Subcutaneous abdominal adipose tissue (tissue), 5 donors: ENCODE results near the gene OMP.
A peak's percentile ranks its signal among the peaks of the same experiment; 100 is the strongest.

ENCODE experiments used
- H3K27ac ChIP-seq: one replicate; pipeline ENCODE4 v1.7.0; 2013; ENCODE audit warnings: low read depth, mild to moderate bottlenecking, inconsistent platforms, low read length, moderate library complexity
- H3K27me3 ChIP-seq, 5 donors: one replicate each; pipeline ENCODE4 v1.7.0; 2013; ENCODE audit warnings: low read length in 5 of 5, inconsistent platforms in 1 of 5; ENCODE audit not compliant: control insufficient read depth in 5 of 5, insufficient read depth in 4 of 5
- H3K36me3 ChIP-seq, 5 donors: one replicate each; pipeline ENCODE4 v1.7.0; 2013; ENCODE audit warnings: low read length in 5 of 5; ENCODE audit not compliant: control insufficient read depth in 5 of 5, insufficient read depth in 5 of 5
- H3K4me1 ChIP-seq, 5 donors: one replicate each; pipeline ENCODE4 v1.7.0; 2013; ENCODE audit warnings: low read length in 5 of 5, mild to moderate bottlenecking in 3 of 5, moderate library complexity in 1 of 5; ENCODE audit not compliant: control insufficient read depth in 5 of 5, insufficient read depth in 5 of 5
- H3K4me3 ChIP-seq, 5 donors: one replicate each; pipeline ENCODE4 v1.7.0; 2013; ENCODE audit warnings: low read length in 5 of 5, low read depth in 1 of 5
- H3K9ac ChIP-seq, 5 donors: one replicate each; pipeline ENCODE4 v1.7.0; 2013; ENCODE audit warnings: low read length in 5 of 5, mild to moderate bottlenecking in 4 of 5, moderate library complexity in 3 of 5
- H3K9me3 ChIP-seq, 5 donors: one replicate each; pipeline ENCODE4 v1.7.0; 2013; ENCODE audit warnings: low read length in 5 of 5; ENCODE audit not compliant: control insufficient read depth in 5 of 5
- donor health status: healthy.
- donor health status: healthy.
- donor health status: healthy.
- donor health status: healthy.
- donor health status: healthy.

The OMP gene

DNA sequence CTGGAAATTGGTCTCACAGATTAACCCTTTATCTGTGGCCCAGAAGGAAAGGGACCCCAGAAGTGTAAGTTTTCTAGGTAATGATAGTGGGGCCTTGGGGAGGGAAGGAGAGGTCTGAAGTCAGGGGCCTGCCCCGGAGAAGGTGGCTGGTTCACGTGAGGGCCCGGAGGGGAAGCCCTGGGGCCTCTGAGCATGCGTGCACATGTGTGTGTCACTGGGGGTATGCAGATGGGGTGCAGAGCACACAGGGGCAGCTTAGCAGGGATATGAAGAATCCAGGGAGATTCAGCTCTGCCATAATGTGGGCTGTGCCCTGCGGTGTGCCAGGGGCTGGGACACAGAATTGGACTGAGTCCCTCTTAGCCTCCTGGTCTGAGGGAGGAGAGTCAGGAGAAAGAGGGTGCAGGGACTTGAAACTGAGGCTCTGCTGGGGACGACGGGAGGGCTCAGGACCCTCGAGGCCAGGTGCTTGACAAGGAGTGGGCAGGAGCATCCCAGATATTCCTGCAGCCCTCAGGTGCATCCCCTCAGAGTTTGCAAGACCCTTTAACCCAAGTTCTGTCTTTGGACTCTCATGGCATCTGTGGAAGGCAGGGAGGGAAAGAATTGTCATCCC, 40.9 kb downstream of the OMP start:
- H3K9me3 ChIP-seq = no peaks in the 10 kb centered on the region
- no peak overlapping the region for H3K9ac ChIP-seq
- no peaks in the 10 kb centered on the region for H3K36me3 ChIP-seq
- H3K4me1 ChIP-seq = peaks cover 6 to 29% (median 22%) of the 10 kb centered on the region in 5 donors
- H3K27me3 ChIP-seq = peaks cover 0 to under 1% (median 0%) of the 10 kb centered on the region in 5 donors
- no peak overlapping the region for H3K4me3 ChIP-seq
- H3K27ac ChIP-seq = no peak overlapping the region

DNA sequence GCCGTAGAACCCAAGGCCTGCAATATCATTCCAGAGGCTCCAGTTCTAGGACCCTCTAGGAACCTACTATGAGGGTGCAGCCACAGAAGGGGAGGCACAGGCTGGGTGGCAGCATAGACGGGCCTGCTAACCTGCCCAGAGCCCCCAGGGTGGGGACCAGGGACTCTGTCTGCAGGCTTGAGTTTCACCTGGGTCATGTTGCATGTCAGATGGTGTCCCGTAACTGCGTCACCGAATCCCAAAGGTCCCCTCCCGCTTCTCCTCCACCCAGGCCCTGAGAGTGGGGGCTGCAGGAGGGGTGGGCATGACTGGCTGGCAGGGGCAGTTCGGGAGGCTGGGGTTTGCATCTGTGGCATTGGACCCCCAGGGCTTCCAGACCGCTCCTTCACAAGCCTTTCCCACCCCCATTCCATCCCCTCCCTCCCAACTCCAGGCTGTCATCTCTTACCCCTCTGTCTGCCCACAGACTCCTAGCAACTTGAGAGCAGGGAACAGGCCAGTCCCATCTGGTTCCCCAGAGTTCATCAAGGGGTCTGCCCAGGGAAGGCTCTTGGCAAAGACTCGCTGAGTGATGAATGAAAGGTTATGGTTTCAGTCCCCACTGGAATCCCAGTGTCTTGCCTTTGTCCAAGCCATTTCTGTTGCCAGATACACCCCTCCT, 41.7 kb downstream of the OMP start:
- Histone ChIP-seq H3K9me3 (no peaks in the 10 kb centered on the region), H3K27me3 (no peaks in the 10 kb centered on the region), H3K27ac (no peak overlapping the region), H3K36me3 (no peaks in the 10 kb centered on the region), H3K4me3 (no peak overlapping the region), H3K9ac (no peak overlapping the region), H3K4me1 (peaks cover 6 to 26% (median 15%) of the 10 kb centered on the region in 5 donors)

DNA sequence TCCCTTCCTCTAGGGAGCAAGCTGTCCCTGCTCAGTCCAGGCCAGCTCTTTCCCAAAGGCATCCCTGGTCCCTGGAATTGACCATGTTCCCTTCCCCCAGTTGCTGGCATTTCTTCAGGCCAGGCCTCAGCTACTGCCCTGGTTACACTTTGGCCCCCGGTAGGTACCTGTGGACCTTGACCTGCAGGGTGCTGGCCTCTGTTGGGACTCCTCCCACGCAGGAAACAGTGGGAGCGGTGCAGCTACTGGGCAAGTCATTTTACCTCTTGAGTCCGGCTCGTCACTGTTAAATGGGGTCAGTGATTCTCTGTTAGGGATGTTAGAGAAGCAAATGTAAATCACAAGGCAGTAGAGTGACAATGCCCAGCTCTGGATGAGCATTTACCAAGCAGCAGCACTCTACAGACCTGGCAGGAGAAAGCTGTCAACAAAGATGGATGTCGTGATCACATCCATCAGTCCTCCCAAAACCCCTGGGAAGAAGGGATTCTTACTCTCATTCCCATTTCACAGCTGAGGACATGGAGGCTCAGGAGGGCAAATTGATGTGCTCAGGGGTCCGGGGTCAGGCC, 42.3 kb downstream of the OMP start:
- H3K9me3 ChIP-seq = no peaks in the 10 kb centered on the region
- H3K9ac ChIP-seq = no peak overlapping the region
- no peak overlapping the region for H3K4me3 ChIP-seq
- peaks cover 2 to 20% (median 11%) of the 10 kb centered on the region in 5 donors for H3K4me1 ChIP-seq
- H3K27ac ChIP-seq = no peak overlapping the region
- no peaks in the 10 kb centered on the region for H3K27me3 ChIP-seq
- no peaks in the 10 kb centered on the region for H3K36me3 ChIP-seq

- Histone ChIP-seq H3K4me3 (no peak overlapping the region), H3K27me3 (no peaks in the 10 kb centered on the region), H3K9ac (no peak overlapping the region), H3K27ac (no peak overlapping the region), H3K9me3 (no peaks in the 10 kb centered on the region), H3K4me1 (peaks cover 0 to 11% (median 8%) of the 10 kb centered on the region in 5 donors), H3K36me3 (no peaks in the 10 kb centered on the region)
These were observed 43.8 kb downstream of the OMP start for GRCh38 chr11:77146261-77147035.

- no peaks in the 10 kb centered on the region for H3K9me3 ChIP-seq
- H3K9ac ChIP-seq = no peak overlapping the region
- H3K27ac ChIP-seq = no peak overlapping the region
- H3K36me3 ChIP-seq = no peaks in the 10 kb centered on the region
- H3K4me3 ChIP-seq = no peak overlapping the region
- H3K4me1 ChIP-seq = peaks cover 0 to 11% (median 8%) of the 10 kb centered on the region in 5 donors
- H3K27me3 ChIP-seq = no peaks in the 10 kb centered on the region
These were observed 44.3 kb downstream of the OMP start for GRCh38 chr11:77147036-77147315.

DNA sequence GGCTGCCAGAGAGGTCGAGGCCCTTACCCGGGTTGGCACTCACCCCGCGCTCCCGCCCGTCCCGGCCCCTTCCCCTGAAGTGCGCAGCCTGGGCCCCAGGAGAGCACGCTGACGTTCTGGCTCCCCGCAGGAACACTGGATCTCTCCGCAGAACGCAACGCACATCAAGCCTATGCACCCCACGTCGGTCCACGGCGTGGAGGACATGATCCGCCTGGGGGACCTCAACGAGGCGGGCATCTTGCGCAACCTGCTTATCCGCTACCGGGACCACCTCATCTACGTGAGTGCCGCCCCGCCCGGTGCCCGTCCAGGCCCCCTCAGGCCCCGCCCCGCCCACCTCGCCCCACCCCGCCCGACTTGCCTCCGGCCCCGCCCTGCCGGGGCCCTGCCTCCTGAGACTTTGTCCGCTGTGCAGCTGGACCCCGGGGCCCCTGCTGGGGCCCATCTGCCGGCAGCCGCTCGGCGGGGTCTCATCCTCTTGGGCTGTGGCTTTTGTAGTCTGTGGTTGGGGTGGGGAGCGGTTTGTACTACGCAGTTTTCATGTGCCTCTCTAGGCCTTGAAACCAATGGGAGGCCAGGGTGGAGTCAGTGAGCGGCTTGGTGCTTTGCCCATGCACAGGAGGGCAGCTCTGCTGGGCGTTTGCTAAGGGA, 45.2 kb downstream of the OMP start:
- Histone ChIP-seq H3K27me3 (no peaks in the 10 kb centered on the region), H3K27ac (no peak overlapping the region), H3K4me3 (peak overlapping the region; percentile 26 to 55 (median 36)), H3K9ac (peak overlapping the region in 1 of 5 donors; percentile 32), H3K9me3 (no peaks in the 10 kb centered on the region), H3K4me1 (peaks cover 0 to 18% (median 10%) of the 10 kb centered on the region in 5 donors), H3K36me3 (no peaks in the 10 kb centered on the region)

DNA sequence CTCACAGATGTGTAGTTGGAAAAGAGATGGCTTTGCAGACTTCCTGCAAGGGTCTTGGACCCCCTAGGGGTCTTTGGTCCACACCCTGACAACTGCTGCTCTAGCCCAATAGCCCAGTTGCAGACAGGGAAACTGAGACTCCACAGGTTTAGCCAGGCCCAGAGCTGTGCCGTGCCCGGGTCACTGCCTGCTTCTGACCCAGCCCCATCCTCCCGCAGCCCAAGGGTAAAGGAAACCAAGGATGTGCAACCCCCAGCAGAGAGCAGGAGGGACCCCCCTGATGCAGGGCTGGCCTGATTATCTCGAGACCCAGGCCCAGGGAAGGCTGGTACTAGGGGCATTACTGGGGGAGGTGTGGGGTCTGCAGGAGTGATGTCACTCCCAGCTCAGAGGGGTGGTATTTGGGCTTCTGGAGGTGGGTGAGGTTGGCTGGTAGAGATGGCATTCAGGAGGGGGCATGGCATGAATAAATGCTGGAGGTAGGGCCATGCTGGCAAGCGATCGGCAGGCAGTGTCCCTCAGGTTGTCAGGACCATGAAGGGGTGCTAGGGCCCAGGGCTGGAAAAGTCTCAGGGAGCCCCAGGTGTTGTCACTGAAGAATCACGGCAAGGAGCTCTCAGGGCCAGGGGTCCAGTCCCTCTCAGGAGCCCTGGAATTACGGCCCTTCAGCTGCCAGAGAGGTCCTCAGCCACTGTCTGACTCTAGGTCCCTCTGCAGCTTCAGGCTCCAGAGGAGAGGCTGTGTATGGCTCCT, 46.5 kb downstream of the OMP start:
- H3K9me3 ChIP-seq = no peaks in the 10 kb centered on the region
- H3K9ac ChIP-seq = no peak overlapping the region
- H3K27ac ChIP-seq = no peak overlapping the region
- H3K4me1 ChIP-seq = peaks cover 0 to 31% (median 18%) of the 10 kb centered on the region in 5 donors
- no peaks in the 10 kb centered on the region for H3K27me3 ChIP-seq
- no peak overlapping the region for H3K4me3 ChIP-seq
- H3K36me3 ChIP-seq = no peaks in the 10 kb centered on the region

GRCh38 chr11:77149716-77150392, 47.2 kb downstream of the OMP start:
- no peaks in the 10 kb centered on the region for H3K27me3 ChIP-seq
- H3K9me3 ChIP-seq = no peaks in the 10 kb centered on the region
- no peak overlapping the region for H3K4me3 ChIP-seq
- H3K36me3 ChIP-seq = no peaks in the 10 kb centered on the region
- H3K9ac ChIP-seq = no peak overlapping the region
- peaks cover 0 to 38% (median 25%) of the 10 kb centered on the region in 5 donors for H3K4me1 ChIP-seq
- no peak overlapping the region for H3K27ac ChIP-seq

DNA sequence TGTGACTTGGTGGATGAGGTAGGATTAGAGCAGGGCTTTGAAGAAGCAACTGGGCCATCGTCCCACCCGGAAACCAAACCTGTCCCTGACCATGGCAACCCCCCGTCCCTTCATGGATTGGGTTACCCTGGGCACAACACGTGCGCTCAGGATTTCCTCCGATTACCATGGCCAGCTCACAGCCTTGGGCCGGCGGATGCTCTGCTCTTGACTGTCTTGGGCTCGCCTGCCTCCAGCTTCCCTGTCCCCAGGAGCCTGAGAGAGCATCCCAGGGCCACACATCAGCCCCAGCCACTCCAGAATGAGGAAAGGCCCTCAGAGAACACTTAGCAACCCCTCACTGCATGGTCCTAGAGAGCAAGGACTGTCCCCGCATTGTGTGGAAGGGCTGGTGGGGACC, 48.2 kb downstream of the OMP start:
- Histone ChIP-seq H3K27me3 (no peaks in the 10 kb centered on the region), H3K27ac (no peak overlapping the region), H3K4me3 (no peak overlapping the region), H3K4me1 (peaks cover 0 to 43% (median 25%) of the 10 kb centered on the region in 5 donors), H3K9me3 (no peaks in the 10 kb centered on the region), H3K36me3 (no peaks in the 10 kb centered on the region), H3K9ac (no peak overlapping the region)
